HEK293 (cell line): Measurements from ENCODE around the gene PAF1.

Experiments
- EGR2 ChIP-seq: fragments of 450-650 bp; formaldehyde crosslinking; IDR thresholded peaks from 2 replicates; pipeline ENCODE4 v1.5.1; 2016; ENCODE audit warnings: low read depth, missing biosample characterization, missing genetic modification characterization
- ELK4 ChIP-seq: IDR thresholded peaks from 2 replicates; pipeline ENCODE4 v1.6.1; 2011; ENCODE audit warnings: mild to moderate bottlenecking, low read depth, low read length, borderline replicate concordance
- GLI4 ChIP-seq: fragments of 450-650 bp; formaldehyde crosslinking; IDR thresholded peaks from 2 replicates; pipeline ENCODE4 v1.5.1; 2016; ENCODE audit warnings: missing biosample characterization, missing genetic modification characterization
- GLIS2 ChIP-seq: fragments of 450-650 bp; formaldehyde crosslinking; IDR thresholded peaks from 2 replicates; pipeline ENCODE4 v1.5.1; 2016; ENCODE audit warnings: missing biosample characterization, missing genetic modification characterization
- KLF9 ChIP-seq: fragments of 450-650 bp; formaldehyde crosslinking; IDR thresholded peaks from 2 replicates; pipeline ENCODE4 v1.5.1; 2016; ENCODE audit warnings: missing biosample characterization, missing genetic modification characterization, low read depth
- MZF1 ChIP-seq: fragments of 450-650 bp; formaldehyde crosslinking; IDR thresholded peaks from 2 replicates; pipeline ENCODE4 v1.5.1; 2017; ENCODE audit warnings: missing biosample characterization, missing genetic modification characterization, borderline replicate concordance
- PATZ1 ChIP-seq: fragments of 450-650 bp; formaldehyde crosslinking; IDR thresholded peaks from 2 replicates; pipeline ENCODE4 v1.5.1; 2016; ENCODE audit warnings: missing biosample characterization, missing genetic modification characterization
- REST ChIP-seq: fragments of 450-650 bp; formaldehyde crosslinking; IDR thresholded peaks from 2 replicates; pipeline ENCODE4 v1.5.1; 2016; ENCODE audit warnings: missing biosample characterization, missing genetic modification characterization
- TSHZ1 ChIP-seq: fragments of 450-650 bp; formaldehyde crosslinking; IDR thresholded peaks from 2 replicates; pipeline ENCODE4 v1.5.1; 2016; ENCODE audit warnings: missing biosample characterization, missing genetic modification characterization, borderline replicate concordance
- ZBTB7A ChIP-seq: fragments of 450-650 bp; formaldehyde crosslinking; IDR thresholded peaks from 2 replicates; pipeline ENCODE4 v1.5.1; 2016; ENCODE audit warnings: low read depth, missing biosample characterization, missing genetic modification characterization
- ZBTB8A ChIP-seq: fragments of 450-650 bp; formaldehyde crosslinking; IDR thresholded peaks from 2 replicates; pipeline ENCODE4 v1.5.1; 2016; ENCODE audit warnings: missing biosample characterization, missing genetic modification characterization
- ZFHX2 ChIP-seq: fragments of 450-650 bp; formaldehyde crosslinking; conservative IDR thresholded peaks from 2 replicates; pipeline ENCODE4 v1.5.1; 2016; ENCODE audit warnings: missing biosample characterization, missing genetic modification characterization
- ZNF146 ChIP-seq: fragments of 450-650 bp; formaldehyde crosslinking; IDR thresholded peaks from 2 replicates; pipeline ENCODE4 v1.5.1; 2016; ENCODE audit warnings: missing biosample characterization, missing genetic modification characterization
- ZNF148 ChIP-seq: fragments of 450-650 bp; formaldehyde crosslinking; IDR thresholded peaks from 2 replicates; pipeline ENCODE4 v1.5.0; 2017; ENCODE audit warnings: missing biosample characterization, missing genetic modification characterization, borderline replicate concordance
- ZNF24 ChIP-seq: fragments of 450-650 bp; formaldehyde crosslinking; IDR thresholded peaks from 2 replicates; pipeline ENCODE4 v1.5.1; 2016; ENCODE audit warnings: missing biosample characterization, missing genetic modification characterization
- ZNF341 ChIP-seq: fragments of 450-650 bp; formaldehyde crosslinking; IDR thresholded peaks from 2 replicates; pipeline ENCODE4; 2016; ENCODE audit warnings: low read depth, missing biosample characterization, missing genetic modification characterization
- ZNF394 ChIP-seq: fragments of 450-650 bp; formaldehyde crosslinking; IDR thresholded peaks from 2 replicates; pipeline ENCODE4 v1.5.1; 2016; ENCODE audit warnings: missing biosample characterization, missing genetic modification characterization, mild to moderate bottlenecking, moderate library complexity, borderline replicate concordance
- ZNF398 ChIP-seq: fragments of 450-650 bp; formaldehyde crosslinking; IDR thresholded peaks from 2 replicates; pipeline ENCODE4 v1.5.1; 2017; ENCODE audit warnings: missing biosample characterization, missing genetic modification characterization
- ZNF404 ChIP-seq: fragments of 450-650 bp; formaldehyde crosslinking; IDR thresholded peaks from 2 replicates; pipeline ENCODE4 v1.5.1; 2017; ENCODE audit warnings: missing biosample characterization, missing genetic modification characterization
- ZNF548 ChIP-seq: fragments of 450-650 bp; formaldehyde crosslinking; IDR thresholded peaks from 2 replicates; pipeline ENCODE4 v1.5.1; 2016; ENCODE audit warnings: missing biosample characterization, missing genetic modification characterization
- ZNF549 ChIP-seq: fragments of 450-650 bp; IDR thresholded peaks from 2 replicates; pipeline ENCODE4 v1.5.1; 2018; ENCODE audit warnings: missing biosample characterization, missing genetic modification characterization, mild to moderate bottlenecking, inconsistent platforms, moderate library complexity
- ZNF585B ChIP-seq: fragments of 450-650 bp; formaldehyde crosslinking; IDR thresholded peaks from 2 replicates; pipeline ENCODE4 v1.5.1; 2016; ENCODE audit warnings: missing biosample characterization, missing genetic modification characterization
- ZNF600 ChIP-seq: fragments of 450-650 bp; formaldehyde crosslinking; IDR thresholded peaks from 2 replicates; pipeline ENCODE4 v1.5.1; 2016; ENCODE audit warnings: missing biosample characterization, missing genetic modification characterization
- ZNF843 ChIP-seq: fragments of 450-650 bp; formaldehyde crosslinking; IDR thresholded peaks from 2 replicates; pipeline ENCODE4 v1.5.1; 2016; ENCODE audit warnings: missing biosample characterization, missing genetic modification characterization
- ZXDB ChIP-seq: fragments of 450-650 bp; formaldehyde crosslinking; IDR thresholded peaks from 2 replicates; pipeline ENCODE4 v1.5.1; 2016; ENCODE audit warnings: missing biosample characterization, missing genetic modification characterization

PAF1 gene

GRCh38 chr19:39342647-39343305 lies 48.1 kb downstream of the PAF1 start (continued):
- no peak for TF ChIP-seq ZNF146 (tag by site-specific recombination)
- no peak for TF ChIP-seq ZNF394
- no peak for TF ChIP-seq ZNF549 (tag by site-specific recombination)
- peak; percentile 52; the same call in 1 of the 2 replicates for TF ChIP-seq ZBTB8A (tag by site-specific recombination)
- TF ChIP-seq ZFHX2 (tag by site-specific recombination) = no peak
- TF ChIP-seq PATZ1 = 0 out of 2 replicates have a peak, but pooled peaks have one; percentile 41
- TF ChIP-seq REST (tag by site-specific recombination) = peak; percentile 13; the same call in 1 of the 2 replicates
- peak; percentile 72 for TF ChIP-seq ZNF600 (tag by site-specific recombination)
- TF ChIP-seq ZBTB7A (tag by site-specific recombination) = peak; percentile 23; the same call in 1 of the 2 replicates
- TF ChIP-seq ZNF843 (tag by site-specific recombination) = no peak
- no peak for TF ChIP-seq ZNF404
- no peak for TF ChIP-seq ZNF548 (tag by site-specific recombination)
- no peak for TF ChIP-seq EGR2 (tag by site-specific recombination)
- no peak for TF ChIP-seq ELK4
- no peak for TF ChIP-seq ZNF585B (tag by site-specific recombination)
- TF ChIP-seq ZNF24 (tag by site-specific recombination) = no peak
- TF ChIP-seq TSHZ1 = no peak
- peak; percentile 89 for TF ChIP-seq GLIS2 (tag by site-specific recombination)
- peak; percentile 81 for TF ChIP-seq ZNF398 (tag by site-specific recombination)
- TF ChIP-seq ZXDB = peak; percentile 6; the same call in 1 of the 2 replicates
- peak; percentile 95 for TF ChIP-seq ZNF341
- no peak for TF ChIP-seq GLI4
- TF ChIP-seq ZNF148 (tag by site-specific recombination) = no peak
- peak; percentile 32; the same call in 1 of the 2 replicates for TF ChIP-seq KLF9 (tag by site-specific recombination)
- no peak for TF ChIP-seq MZF1 (tag by site-specific recombination)
